HG03439 (cell line): ENCODE measurements around the gene AJM1.
"Not testable (repeated sequence)": the region's sequence is repeated elsewhere in the genome, so short reads cannot be mapped to it uniquely, and the experiment has no call there.

Source experiments
- ATAC-seq: cut with Tn5 transposase; IDR thresholded peaks from one replicate; pipeline ENCODE4 v1.9.1; 2021; ENCODE audit warnings: mild to moderate bottlenecking, moderate library complexity; ENCODE audit not compliant: unreplicated experiment

AJM1 gene

GRCh38 chr9:136842380-136842948 lies at the start of gene AJM1:
Gene AJM1 (plus strand): TSS chr9:136842478. CDS start chr9:136844415, 1,937 bp downstream.
- ATAC-seq, result peak; percentile 52

DNA sequence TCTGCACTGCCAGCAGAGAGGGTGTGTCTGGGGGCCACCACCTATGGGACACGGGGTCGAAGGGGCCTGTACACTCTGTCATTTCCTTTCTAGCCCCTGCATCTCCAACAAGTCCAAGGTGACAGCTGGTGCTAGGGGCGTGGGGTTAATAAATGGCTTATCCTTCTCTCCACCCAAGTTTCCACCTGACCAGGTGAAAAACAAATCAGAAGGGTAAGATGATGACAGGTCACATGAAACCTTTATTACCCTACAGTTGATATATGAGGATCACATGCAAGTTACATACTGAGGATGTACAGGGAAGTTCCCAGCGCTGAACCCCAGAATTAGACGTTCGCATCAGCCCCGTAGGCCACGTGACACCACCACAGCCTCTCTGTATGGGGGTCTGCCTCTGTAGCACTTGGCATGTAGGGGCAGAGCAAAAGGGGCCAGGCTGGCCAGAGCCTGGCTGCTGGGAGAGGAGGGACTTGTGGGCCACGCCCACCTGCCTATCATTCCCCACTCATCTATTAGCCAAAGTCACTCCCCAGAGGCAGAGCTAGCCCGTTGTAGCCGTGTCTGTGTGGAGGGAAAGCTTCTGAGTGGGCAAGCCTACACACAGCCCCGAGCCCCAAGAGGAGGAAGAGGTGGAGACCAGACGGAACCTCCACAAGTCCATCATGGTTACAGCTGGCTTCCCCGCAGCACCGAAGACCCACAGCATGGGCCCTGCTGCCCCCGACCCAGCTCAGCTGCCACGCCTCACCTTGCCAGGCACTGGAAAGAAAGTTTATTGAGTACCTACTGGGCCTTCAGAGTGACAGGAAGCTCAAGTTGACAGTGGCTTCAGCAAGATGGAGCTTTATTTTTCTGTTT lies 49.0 kb upstream of the AJM1 start:
- no peak for ATAC-seq

DNA sequence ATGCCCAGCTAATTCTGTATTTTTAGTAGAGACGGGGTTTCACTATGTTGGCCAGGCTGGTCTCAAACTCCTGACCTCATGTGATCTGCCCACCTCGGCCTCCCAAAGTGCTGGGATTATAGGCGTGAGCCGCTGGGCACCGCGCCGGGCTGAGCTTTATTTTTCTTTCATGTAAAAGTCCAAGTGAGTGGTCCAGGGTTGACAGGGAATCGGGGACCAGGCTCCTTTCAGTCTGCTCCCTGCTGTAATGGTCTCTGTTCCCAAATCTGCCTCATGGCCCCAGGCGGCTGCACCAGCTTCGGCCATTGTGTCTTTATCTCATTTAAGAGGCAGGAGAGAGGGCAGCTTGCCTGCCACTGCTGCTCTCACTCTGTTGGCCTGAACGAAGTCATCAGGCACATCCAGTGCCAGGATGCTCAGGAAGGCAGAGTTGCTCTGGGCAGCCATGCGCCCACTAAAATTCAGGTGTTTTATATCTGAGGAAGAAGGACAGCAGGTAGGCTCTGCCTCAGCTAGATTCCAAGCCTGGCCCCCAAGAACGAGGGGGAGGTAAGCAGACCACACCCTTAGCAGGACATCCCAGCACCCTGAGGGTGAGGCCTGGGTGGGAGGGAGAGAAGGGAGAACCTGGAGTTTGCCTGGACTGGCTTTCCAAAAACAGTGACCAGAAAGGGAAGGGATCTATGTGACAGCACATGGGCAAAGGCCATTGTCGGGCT lies 47.8 kb upstream of the AJM1 start:
- ATAC-seq, result no peak

- ATAC-seq, result no peak
Measured at GRCh38 chr9:136795000-136795348, 47.3 kb upstream of the AJM1 start.

- no peak for ATAC-seq
Measured at GRCh38 chr9:136796238-136796774, 46.0 kb upstream of the AJM1 start, which contains the start of gene CCDC183. Gene CCDC183 (plus strand): TSS chr9:136796338. CDS start chr9:136796398, 60 bp downstream.

- not testable (repeated sequence) for ATAC-seq
Measured at GRCh38 chr9:136796775-136797347, 45.4 kb upstream of the AJM1 start.

- ATAC-seq, result no peak
Measured at GRCh38 chr9:136798708-136799078, 43.6 kb upstream of the AJM1 start.

- no peak for ATAC-seq
Measured at GRCh38 chr9:136799079-136799853, 43.0 kb upstream of the AJM1 start.

GRCh38 chr9:136799854-136800657 lies 42.2 kb upstream of the AJM1 start:
- no peak for ATAC-seq

DNA sequence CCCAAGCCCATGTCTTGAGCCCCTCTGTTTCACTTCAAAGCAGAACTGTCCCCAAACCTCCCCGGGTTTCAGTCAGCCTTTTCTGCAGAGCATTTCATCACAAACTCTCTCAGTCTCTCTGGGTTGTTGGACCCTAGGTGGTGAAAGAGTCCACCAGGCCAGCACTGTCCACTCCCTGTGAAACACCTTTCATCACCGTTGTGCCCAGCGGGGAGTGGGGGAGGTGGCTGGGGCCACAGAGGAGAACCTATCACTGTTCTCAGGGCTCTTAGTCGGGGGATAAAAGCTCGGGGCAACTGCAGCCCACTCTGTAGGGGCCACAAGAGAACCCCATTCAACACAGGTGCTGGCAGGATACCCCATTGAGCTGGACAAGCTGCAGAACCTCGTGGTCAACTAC lies 40.0 kb upstream of the AJM1 start:
- no peak for ATAC-seq

GRCh38 chr9:136803009-136803550 lies 39.2 kb upstream of the AJM1 start:
- not testable (repeated sequence) for ATAC-seq

GRCh38 chr9:136803551-136804508 lies 38.4 kb upstream of the AJM1 start:
- no peak for ATAC-seq

- no peak for ATAC-seq
Measured at GRCh38 chr9:136804509-136805206, 37.6 kb upstream of the AJM1 start.

GRCh38 chr9:136805207-136805740 lies 37.0 kb upstream of the AJM1 start:
- ATAC-seq, result no peak

DNA sequence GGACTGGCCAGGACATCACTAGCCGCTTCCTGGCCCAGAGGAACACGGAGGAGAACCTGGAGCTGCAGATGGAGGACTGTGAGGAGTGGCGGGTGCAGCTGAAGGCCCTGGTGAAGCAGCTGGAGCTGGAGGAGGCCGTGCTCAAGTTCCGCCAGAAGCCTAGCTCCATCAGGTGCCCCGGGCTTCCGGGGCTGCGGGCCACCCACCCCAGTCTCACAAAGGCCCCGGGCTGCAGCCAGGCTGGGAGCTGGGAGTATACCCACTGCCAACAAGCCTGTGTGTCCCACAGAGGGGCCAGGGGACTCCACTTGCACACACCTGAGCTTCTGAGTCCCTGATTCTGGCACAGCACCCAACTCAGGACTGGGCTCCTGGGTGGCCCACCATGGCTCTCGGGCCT lies 36.2 kb upstream of the AJM1 start:
- no peak for ATAC-seq

DNA sequence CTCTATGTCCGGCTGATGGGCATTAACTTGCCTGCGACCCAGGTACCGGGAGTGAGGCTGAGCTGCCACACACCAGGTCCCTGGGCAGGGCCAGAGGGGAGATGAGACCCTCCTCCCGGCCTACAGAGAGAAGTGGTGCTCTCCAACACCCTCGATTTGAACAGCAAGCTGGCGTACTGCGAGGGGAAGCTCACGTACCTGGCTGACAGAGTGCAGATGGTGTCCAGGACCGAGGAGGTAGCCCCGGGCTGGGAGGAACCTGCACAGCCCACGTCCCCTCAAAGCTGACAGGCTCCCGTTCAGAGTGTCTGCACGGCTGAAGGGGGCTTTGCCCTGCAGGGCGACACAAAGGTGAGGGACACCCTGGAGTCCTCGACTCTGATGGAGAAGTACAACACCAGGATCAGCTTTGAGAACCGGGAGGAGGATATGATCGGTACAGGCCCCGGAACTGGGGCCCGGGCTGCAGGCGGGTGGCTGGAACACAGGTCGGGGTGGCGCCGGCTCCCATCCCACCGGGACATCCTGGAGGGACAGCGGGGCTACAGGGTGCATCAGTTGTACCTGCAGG lies 35.6 kb upstream of the AJM1 start:
- ATAC-seq, result peak; percentile 1
